Suppressor macrophage (primary cell): ENCODE data around the gene SLC25A38.

Experiments used
- DNase-seq, 4 experiments: peaks; one replicate each; pipeline ENCODE4 v3.0.0-alpha.2; 2020 to 2022

Gene SLC25A38

GRCh38 chr3:39435006-39435748 is 52.0 kb downstream of the SLC25A38 start:
- DNase-seq: no peak

GRCh38 chr3:39438880-39439279 is 55.7 kb downstream of the SLC25A38 start:
- no peak for DNase-seq

- no peak for DNase-seq
Measured at GRCh38 chr3:39440316-39440715, 57.1 kb downstream of the SLC25A38 start.

- no peak for DNase-seq
Measured at GRCh38 chr3:39443530-39443929, 60.4 kb downstream of the SLC25A38 start.

GRCh38 chr3:39445927-39446326 is 62.8 kb downstream of the SLC25A38 start:
- peak in 2 of 4 experiments; percentile 14 to 15 for DNase-seq

GRCh38 chr3:39446444-39446843 is 63.3 kb downstream of the SLC25A38 start:
- DNase-seq: peak in 1 of 4 experiments; percentile 7
